ENCODE measurements around the gene SGTA. TPM values are rescaled to one million over a fixed set of nuclear protein-coding genes. Genes with fewer than 3 reads are reported as not detected.
A peak's percentile ranks its signal among the peaks of the same experiment; 100 is the strongest.

SGTA gene
- total and polyA plus RNA-seq, 2 of the 13 experiments (the other 11 are each of a cell fraction or from before 2014, with no cell fraction given) = 43.9 to 47.4 TPM

GRCh38 chr19:2811221-2811722 is 28.2 kb upstream of the SGTA start (continued):
- TF ChIP-seq ZNF407 (CRISPR knock-in tag; IDR thresholded peaks at IDR 0.05; ENCODE audit: not compliant biosample characterization) (no peak), SMAD9 (CRISPR knock-in tag; IDR thresholded peaks at IDR 0.05) (0 out of 2 replicates have a peak, but pooled peaks have one; percentile 68), ZNF652 (CRISPR knock-in tag; IDR thresholded peaks at IDR 0.05; ENCODE audit: borderline replicate concordance, low read depth) (no peak), ZNF556 (CRISPR knock-in tag; IDR thresholded peaks at IDR 0.05; ENCODE audit: borderline replicate concordance) (peak; percentile 17; the same call in 1 of the 2 replicates), BCL6 (CRISPR knock-in tag; IDR thresholded peaks at IDR 0.05) (peak; percentile 51; the same call in 1 of the 2 replicates), CBX1 (IDR thresholded peaks at IDR 0.05; ENCODE audit: low read depth) (no peak), RXRB (CRISPR knock-in tag; IDR thresholded peaks at IDR 0.05; ENCODE audit: borderline replicate concordance) (peak; percentile 57; the same call in 1 of the 2 replicates), MTERF4 (CRISPR knock-in tag; IDR thresholded peaks at IDR 0.05) (peak; percentile 76; the same call in 1 of the 2 replicates), LCORL (IDR thresholded peaks at IDR 0.05) (no peak), LCORL (CRISPR knock-in tag; IDR thresholded peaks at IDR 0.05) (peak; percentile 49; the same call in 1 of the 2 replicates), TEAD3 (CRISPR knock-in tag; optimal IDR thresholded peaks at IDR 0.05; ENCODE audit: borderline replicate concordance) (peak; percentile 53), ZNF605 (CRISPR knock-in tag; IDR thresholded peaks at IDR 0.05) (no peak), FOXK1 (CRISPR knock-in tag; IDR thresholded peaks at IDR 0.05; ENCODE audit: borderline replicate concordance, low read depth) (peak; percentile 69; the same call in 1 of the 2 replicates), PHF21A (CRISPR knock-in tag; IDR thresholded peaks at IDR 0.05) (peak; percentile 27; the same call in 1 of the 2 replicates), KLF16 (CRISPR knock-in tag; IDR thresholded peaks at IDR 0.05) (0 out of 4 replicates have a peak, but pooled peaks of 1 of the 2 experiments have one; percentile 60), ZBTB7B (CRISPR knock-in tag; IDR thresholded peaks at IDR 0.05) (no peak), YEATS2 (CRISPR knock-in tag; IDR thresholded peaks at IDR 0.05; ENCODE audit: borderline replicate concordance) (no peak), ZNF10 (CRISPR knock-in tag; IDR thresholded peaks at IDR 0.05; ENCODE audit: borderline replicate concordance, low read depth) (no peak), ZNF335 (CRISPR knock-in tag; IDR thresholded peaks at IDR 0.05) (no peak)
- TF ChIP-seq, protein P1, sequence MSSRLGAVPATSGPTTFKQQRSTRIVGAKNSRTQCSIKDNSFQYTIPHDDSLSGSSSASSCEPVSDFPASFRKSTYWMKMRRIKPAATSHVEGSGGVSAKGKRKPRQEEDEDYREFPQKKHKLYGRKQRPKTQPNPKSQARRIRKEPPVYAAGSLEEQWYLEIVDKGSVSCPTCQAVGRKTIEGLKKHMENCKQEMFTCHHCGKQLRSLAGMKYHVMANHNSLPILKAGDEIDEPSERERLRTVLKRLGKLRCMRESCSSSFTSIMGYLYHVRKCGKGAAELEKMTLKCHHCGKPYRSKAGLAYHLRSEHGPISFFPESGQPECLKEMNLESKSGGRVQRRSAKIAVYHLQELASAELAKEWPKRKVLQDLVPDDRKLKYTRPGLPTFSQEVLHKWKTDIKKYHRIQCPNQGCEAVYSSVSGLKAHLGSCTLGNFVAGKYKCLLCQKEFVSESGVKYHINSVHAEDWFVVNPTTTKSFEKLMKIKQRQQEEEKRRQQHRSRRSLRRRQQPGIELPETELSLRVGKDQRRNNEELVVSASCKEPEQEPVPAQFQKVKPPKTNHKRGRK (CRISPR knock-in tag; IDR thresholded peaks at IDR 0.05) = no peak

Data from HepG2 (cell line).